Measurements from ENCODE around the gene EXD3.

- TF ChIP-seq MAX (IDR thresholded peaks at IDR 0.05) (no peak), RAD21 (IDR thresholded peaks at IDR 0.05; ENCODE audit: low read depth) (no peak), EGR1 (IDR thresholded peaks at IDR 0.05) (no peak), EP300 (IDR thresholded peaks at IDR 0.05; ENCODE audit: borderline replicate concordance) (no peak)
These were observed 149.2 kb downstream of the EXD3 start for GRCh38 chr9:137273611-137274320.

Data from Ishikawa (cell line).